B cell (primary cell): Measurements from ENCODE around the gene ZNF503.

Experiments
- CTCF ChIP-seq: fragments of 200-600 bp; IDR thresholded peaks from one replicate; pipeline ENCODE4 v1.8.0; 2022; ENCODE audit warnings: antibody characterized with exemption, mild to moderate bottlenecking
- EZH2 ChIP-seq: IDR thresholded peaks from 2 replicates; pipeline ENCODE4 v1.6.1; 2012; ENCODE audit warnings: borderline replicate concordance, low read depth, mild to moderate bottlenecking, moderate library complexity, low read length; ENCODE audit not compliant: insufficient read depth, poor library complexity, severe bottlenecking

DNA sequence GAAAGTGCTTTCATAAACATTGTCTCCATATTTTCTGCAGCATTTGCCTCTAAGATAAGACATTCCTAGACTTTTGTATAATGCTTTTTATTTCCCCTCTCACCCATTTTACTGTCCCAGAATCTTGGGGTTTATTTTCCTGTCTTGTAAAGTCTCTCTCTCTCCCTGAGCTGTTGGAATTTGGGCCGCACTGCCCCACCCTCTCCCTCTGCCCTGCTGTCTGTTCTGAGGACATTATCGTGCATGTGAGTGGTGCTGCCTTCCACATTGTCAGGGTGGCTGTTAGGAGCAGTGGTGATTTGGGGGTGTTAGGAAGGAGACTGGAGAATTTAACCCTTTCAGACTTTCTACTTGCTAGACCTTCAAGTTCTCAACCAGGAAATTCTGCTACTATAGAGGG is 46.6 kb upstream of the ZNF503 start:
- TF ChIP-seq CTCF = no peak
- no peak for TF ChIP-seq EZH2
